PC-9 (cell line): Measurements from ENCODE around the gene ATXN1. TPM values are rescaled to one million over a fixed set of nuclear protein-coding genes. Genes with fewer than 3 reads are reported as not detected.

Experiments
- BruUV-seq: library from RNA; stranded (reverse); fragments of 400-500 nt; replicated peaks from 2 replicates; lab custom pipeline; 2021; lab: Mats Ljungman, UMichigan
- CTCF ChIA-PET: fragments of 300-600 bp; sonication (Branson Sonifier 250); formaldehyde crosslinking; loops from one replicate; lab custom pipeline; 2022; ENCODE audit warnings: antibody characterized with exemption; lab: Charles Lee
- POLR2A ChIA-PET: fragments of 300-600 bp; sonication (Branson Sonifier 250); formaldehyde crosslinking; loops from one replicate; lab custom pipeline; 2022; ENCODE audit warnings: antibody characterized with exemption; ENCODE audit not compliant: unreplicated experiment; lab: Charles Lee
- DNase-seq, 2 experiments: peaks; one replicate each; pipeline versions ENCODE4 v3.0.0 to v3.0.0-alpha.2; 2015 to 2022; ENCODE audit warnings: mixed read lengths in 1 of 2
- H2AFZ ChIP-seq: fragments of 200-600 bp; sonication (generic); 2 replicates; pipeline ENCODE4 v1.8.1; 2017; ENCODE audit warnings: antibody characterized with exemption
- H3F3A ChIP-seq: fragments of 200-600 bp; sonication (generic); 2 replicates; pipeline ENCODE4 v1.8.1; 2017; ENCODE audit warnings: antibody characterized with exemption, mild to moderate bottlenecking, low read depth; ENCODE audit not compliant: insufficient read depth
- H3K27ac ChIP-seq: fragments of 200-600 bp; sonication (generic); 2 replicates; pipeline ENCODE4 v1.6.1; 2016; ENCODE audit warnings: mixed run types
- H3K27me3 ChIP-seq: fragments of 200-600 bp; sonication (generic); 2 replicates; pipeline ENCODE4 v1.6.1; 2016; ENCODE audit warnings: low read depth, mixed run types; ENCODE audit not compliant: insufficient read depth
- H3K36me3 ChIP-seq: fragments of 200-600 bp; sonication (generic); 2 replicates; pipeline ENCODE4 v1.6.1; 2016; ENCODE audit warnings: low read depth, mixed run types
- H3K4me1 ChIP-seq: fragments of 200-600 bp; sonication (generic); replicated peaks from 2 replicates; pipeline ENCODE4 v1.6.1; 2016; ENCODE audit warnings: mixed run types; ENCODE audit not compliant: insufficient read depth
- H3K4me2 ChIP-seq: fragments of 200-600 bp; sonication (generic); 2 replicates; pipeline ENCODE4 v1.6.1; 2017; ENCODE audit warnings: mixed run types
- H3K4me3 ChIP-seq: fragments of 200-600 bp; sonication (generic); 2 replicates; pipeline ENCODE4 v1.6.1; 2016; ENCODE audit warnings: mixed run types
- H3K79me2 ChIP-seq: fragments of 200-600 bp; sonication (generic); 2 replicates; pipeline ENCODE4 v1.6.1; 2017; ENCODE audit warnings: low read depth, mixed run types
- H3K9me2 ChIP-seq: fragments of 200-600 bp; sonication (generic); 2 replicates; pipeline ENCODE4 v1.8.1; 2017; ENCODE audit warnings: mild to moderate bottlenecking; ENCODE audit not compliant: insufficient read depth
- H3K9me3 ChIP-seq: fragments of 200-600 bp; sonication (generic); 2 replicates; pipeline ENCODE4 v1.8.1; 2016; ENCODE audit warnings: low read depth; ENCODE audit not compliant: insufficient read depth
- H4K20me1 ChIP-seq: fragments of 200-600 bp; sonication (generic); 2 replicates; pipeline ENCODE4 v1.8.1; 2017; ENCODE audit not compliant: insufficient read depth
- CTCF ChIP-seq: fragments of 200-600 bp; sonication (generic); conservative IDR thresholded peaks from 2 replicates; pipeline ENCODE4 v1.6.1; 2017; ENCODE audit warnings: mixed run types, antibody characterized with exemption, mild to moderate bottlenecking, moderate library complexity
- EZH2 ChIP-seq: fragments of 200-600 bp; sonication (generic); IDR thresholded peaks from 2 replicates; pipeline ENCODE4 v1.8.0; 2017; ENCODE audit warnings: antibody characterized with exemption, low read depth
- intact Hi-C: fragments of 100-400 bp; cut with micrococcal nuclease; formaldehyde crosslinking; loops from one replicate; pipeline ENCODE4 v1.10.0; 2022; ENCODE audit not compliant: unreplicated experiment
- total RNA-seq: library from RNA; stranded (reverse); gene quantifications from 2 replicates; pipeline ENCODE4 v1.2.3, GENCODE V29; 2021

The ATXN1 gene
- total RNA-seq, 1 experiment from 2014 or later: 42.7 TPM

GRCh38 chr6:16322666-16323312, 438.5 kb downstream of the ATXN1 start:
- Histone ChIP-seq H3K27me3 (no peaks in the 10 kb centered on the region), H3K4me3 (no peak overlapping the region), H3F3A (peaks cover 7% of the 10 kb centered on the region; the same call in 1 of the 2 replicates), H3K79me2 (no peaks in the 10 kb centered on the region), H3K9me2 (no peaks in the 10 kb centered on the region), H3K27ac (no peak overlapping the region), H3K36me3 (no peaks in the 10 kb centered on the region), H2AFZ (no peak overlapping the region), H4K20me1 (no peaks in the 10 kb centered on the region), H3K4me1 (peaks cover 16% of the 10 kb centered on the region), H3K4me2 (no peak overlapping the region), H3K9me3 (no peaks in the 10 kb centered on the region)
- intact Hi-C loops: no loop called here
- CTCF ChIA-PET: no interaction called here
- TF ChIP-seq EZH2 (no peak), CTCF (no peak)
- BruUV-seq: no TSS peak
- DNase-seq: no peak
- POLR2A ChIA-PET: interaction anchor here (0.6 kb wide), 1 partner anchor 99 kb away, joined by 3 read pairs; no protein-coding TSS in a partner anchor

GRCh38 chr6:16321826-16322225, 439.4 kb downstream of the ATXN1 start:
- peaks cover 7% of the 10 kb centered on the region; the same call in 1 of the 2 replicates for H3F3A ChIP-seq
- ChIA-PET POLR2A (no interaction called here), CTCF (no interaction called here)
- no peak overlapping the region for H3K4me2 ChIP-seq
- H3K9me2 ChIP-seq: no peaks in the 10 kb centered on the region
- no peaks in the 10 kb centered on the region for H4K20me1 ChIP-seq
- no peaks in the 10 kb centered on the region for H3K79me2 ChIP-seq
- H3K4me1 ChIP-seq: peaks cover 16% of the 10 kb centered on the region
- TF ChIP-seq CTCF (no peak), EZH2 (no peak)
- no TSS peak for BruUV-seq
- no peak overlapping the region for H2AFZ ChIP-seq
- DNase-seq: no peak
- H3K36me3 ChIP-seq: no peaks in the 10 kb centered on the region
- no peaks in the 10 kb centered on the region for H3K9me3 ChIP-seq
- no peak overlapping the region for H3K4me3 ChIP-seq
- intact Hi-C loops: no loop called here
- H3K27me3 ChIP-seq: no peaks in the 10 kb centered on the region
- no peak overlapping the region for H3K27ac ChIP-seq

GRCh38 chr6:16321341-16321710, 439.9 kb downstream of the ATXN1 start:
- Histone ChIP-seq H4K20me1 (no peaks in the 10 kb centered on the region), H3K9me3 (no peaks in the 10 kb centered on the region), H3K79me2 (no peaks in the 10 kb centered on the region), H3K27me3 (no peaks in the 10 kb centered on the region), H3K27ac (no peak overlapping the region), H3K4me3 (no peak overlapping the region), H3K4me2 (no peak overlapping the region), H2AFZ (no peak overlapping the region), H3F3A (peaks cover 7% of the 10 kb centered on the region; the same call in 1 of the 2 replicates), H3K36me3 (no peaks in the 10 kb centered on the region), H3K9me2 (no peaks in the 10 kb centered on the region), H3K4me1 (peaks cover 16% of the 10 kb centered on the region)
- DNase-seq: no peak
- POLR2A ChIA-PET: no interaction called here
- CTCF ChIA-PET: no interaction called here
- intact Hi-C loops: no loop called here
- no peak for TF ChIP-seq EZH2
- no peak for TF ChIP-seq CTCF
- no TSS peak for BruUV-seq
